ENCODE measurements around the gene TMEM196. TPM values are rescaled to one million over a fixed set of nuclear protein-coding genes. Genes with fewer than 3 reads are reported as not detected.

The TMEM196 gene
- total RNA-seq, 1 experiment from 2014 or later = not detected

- Histone ChIP-seq H3K4me1 (ENCODE audit: control insufficient read depth in 1 of 2, insufficient read depth in 2 of 2, low read length in 2 of 2) (no peaks in the 10 kb centered on the region), H3K4me3 (replicated peaks in 1 of 2; ENCODE audit: low read depth in 1 of 2, low read length in 2 of 2) (no peak overlapping the region), H3K4me2 (ENCODE audit: low read length) (no peak overlapping the region), H3K27ac (ENCODE audit: low read depth, low read length) (no peak overlapping the region), H3K36me3 (ENCODE audit: control insufficient read depth in 1 of 2, insufficient read depth in 2 of 2, low read length in 2 of 2) (no peaks in the 10 kb centered on the region), H3K79me2 (ENCODE audit: insufficient read depth, low read length) (no peaks in the 10 kb centered on the region), H3K9me2 (ENCODE audit: insufficient read depth) (no peaks in the 10 kb centered on the region), H4K20me1 (ENCODE audit: insufficient read depth) (no peaks in the 10 kb centered on the region), H3K9me3 (ENCODE audit: control insufficient read depth in 1 of 2, insufficient read depth in 1 of 2, low read depth in 1 of 2, low read length in 2 of 2) (no peaks in the 10 kb centered on the region), H2AFZ (ENCODE audit: low read depth, low read length, poor library complexity, severe bottlenecking) (no peak overlapping the region), H3K9ac (ENCODE audit: low read length) (no peak overlapping the region), H3K27me3 (ENCODE audit: insufficient read depth, low read length) (no peaks in the 10 kb centered on the region)
- ChIA-PET RAD21 (ENCODE audit: low non-redundant PET in 1 of 2, low total read pairs in 2 of 2, uncharacterized antibody in 2 of 2, unreplicated experiment in 2 of 2) (no interaction called here), CTCF (interaction anchor here (0.8 kb wide), 1 partner anchor 17 kb away, joined by 3 read pairs; the partner anchor contains the start of gene POLR1F), POLR2A (no interaction called here)
- ATAC-seq = no peak
- intact Hi-C loops (cut with micrococcal nuclease) = no loop called here
- TF ChIP-seq SRF (IDR thresholded peaks at IDR 0.05; ENCODE audit: low read depth) = no peak
- no peak for TF ChIP-seq SIN3A (IDR thresholded peaks at IDR 0.05; ENCODE audit: low read depth)
- no peak for TF ChIP-seq EZH2phosphoT487 (IDR thresholded peaks at IDR 0.05; ENCODE audit: borderline replicate concordance)
- no peak for TF ChIP-seq FOSL1 (IDR thresholded peaks at IDR 0.05; ENCODE audit: low read depth)
- no peak for TF ChIP-seq CBX3 (IDR thresholded peaks at IDR 0.05; ENCODE audit: low read depth)
- TF ChIP-seq SP1 (IDR thresholded peaks at IDR 0.05; ENCODE audit: low read depth) = no peak
- TF ChIP-seq ZBTB33 (IDR thresholded peaks at IDR 0.05; ENCODE audit: extremely low read depth, insufficient replicate concordance, low read length) = no peak
- no peak for TF ChIP-seq REST (IDR thresholded peaks at IDR 0.05; ENCODE audit: low read depth)
- no peak for TF ChIP-seq CTCF (IDR thresholded peaks at IDR 0.05 in 2 of 3, conservative IDR thresholded peaks at IDR 0.05 in 1 of 3; ENCODE audit: borderline replicate concordance in 1 of 3, insufficient read depth in 1 of 3, low read depth in 2 of 3, low read length in 2 of 3)
- no peak for TF ChIP-seq POLR2A (IDR thresholded peaks at IDR 0.05; ENCODE audit: borderline replicate concordance, extremely low read depth, insufficient read depth, insufficient read length)
- no peak for TF ChIP-seq ELF1 (IDR thresholded peaks at IDR 0.05; ENCODE audit: borderline replicate concordance, low read depth)
- TF ChIP-seq ZFX (IDR thresholded peaks at IDR 0.05) = no peak
- TF ChIP-seq CEBPB (IDR thresholded peaks at IDR 0.05; ENCODE audit: low read depth) = no peak
- TF ChIP-seq JUND (IDR thresholded peaks at IDR 0.05) = no peak
- TF ChIP-seq POLR2AphosphoS5 (IDR thresholded peaks at IDR 0.05; ENCODE audit: low read depth, low read length) = no peak
- no peak for TF ChIP-seq MAX (IDR thresholded peaks at IDR 0.05)
- no peak for TF ChIP-seq EGR1 (IDR thresholded peaks at IDR 0.05; ENCODE audit: low read depth)
- no peak for TF ChIP-seq TCF7L2 (IDR thresholded peaks at IDR 0.05; ENCODE audit: borderline replicate concordance, extremely low read depth, insufficient read depth, insufficient read length)
- no TSS peak for BruUV-seq (replicated peaks)
- DNase-seq (ENCODE audit: low read depth, low spot score) = no peak
These were observed 47.6 kb downstream of the TMEM196 start for GRCh38 chr7:19725770-19726169.

Measured in HCT116 (cell line).